GM23338 (cell line): ENCODE results near the gene MAS1L.

Experiments
- EZH2 ChIP-seq: fragments of 200-600 bp; sonication (generic); IDR thresholded peaks from one replicate; pipeline ENCODE4 v1.8.0; 2017; ENCODE audit warnings: antibody characterized with exemption, mild to moderate bottlenecking, low read depth; ENCODE audit not compliant: unreplicated experiment
- REST ChIP-seq: IDR thresholded peaks from one replicate; pipeline ENCODE4 v1.6.1; 2018; ENCODE audit warnings: antibody characterized with exemption; ENCODE audit not compliant: unreplicated experiment
- ZNF114 ChIP-seq: fragments of 250-450 bp; sonication (Bioruptor Pico); IDR thresholded peaks from 2 replicates; pipeline ENCODE4 v1.5.0; 2020; ENCODE audit warnings: mild to moderate bottlenecking, moderate library complexity
- TF ChIP-seq, protein P1 (sequence below), 2 experiments: fragments of 200-600 bp in 1 of 2; sonication (generic) in 1 of 2; conservative IDR thresholded peaks; 2 replicates each; pipeline versions ENCODE4 v1.5.1 to v1.6.1; 2016 to 2017; ENCODE audit warnings: antibody characterized with exemption in 2 of 2, low read depth in 2 of 2, mild to moderate bottlenecking in 2 of 2, moderate library complexity in 1 of 2

DNA sequence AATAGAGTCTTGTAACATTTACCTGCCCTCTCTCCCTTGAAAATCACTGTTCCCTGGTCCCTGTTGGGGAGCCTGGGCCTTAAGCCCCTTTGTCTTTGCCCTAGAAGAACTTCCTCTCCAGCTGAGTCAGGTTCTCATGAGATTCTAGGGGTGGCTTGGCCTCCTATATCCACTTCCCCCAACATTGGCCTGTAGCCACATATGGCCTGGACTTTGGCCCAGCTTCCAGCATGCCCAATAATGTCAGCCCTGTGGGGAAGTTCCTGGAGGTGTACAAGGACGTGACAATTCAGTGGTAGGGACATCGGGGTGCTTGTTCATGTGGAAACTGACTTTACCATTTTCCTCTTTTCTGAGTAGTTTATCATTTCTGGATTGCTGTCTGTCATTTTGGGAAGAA, 17.2 kb upstream of the MAS1L start:
- TF ChIP-seq, protein P1, sequence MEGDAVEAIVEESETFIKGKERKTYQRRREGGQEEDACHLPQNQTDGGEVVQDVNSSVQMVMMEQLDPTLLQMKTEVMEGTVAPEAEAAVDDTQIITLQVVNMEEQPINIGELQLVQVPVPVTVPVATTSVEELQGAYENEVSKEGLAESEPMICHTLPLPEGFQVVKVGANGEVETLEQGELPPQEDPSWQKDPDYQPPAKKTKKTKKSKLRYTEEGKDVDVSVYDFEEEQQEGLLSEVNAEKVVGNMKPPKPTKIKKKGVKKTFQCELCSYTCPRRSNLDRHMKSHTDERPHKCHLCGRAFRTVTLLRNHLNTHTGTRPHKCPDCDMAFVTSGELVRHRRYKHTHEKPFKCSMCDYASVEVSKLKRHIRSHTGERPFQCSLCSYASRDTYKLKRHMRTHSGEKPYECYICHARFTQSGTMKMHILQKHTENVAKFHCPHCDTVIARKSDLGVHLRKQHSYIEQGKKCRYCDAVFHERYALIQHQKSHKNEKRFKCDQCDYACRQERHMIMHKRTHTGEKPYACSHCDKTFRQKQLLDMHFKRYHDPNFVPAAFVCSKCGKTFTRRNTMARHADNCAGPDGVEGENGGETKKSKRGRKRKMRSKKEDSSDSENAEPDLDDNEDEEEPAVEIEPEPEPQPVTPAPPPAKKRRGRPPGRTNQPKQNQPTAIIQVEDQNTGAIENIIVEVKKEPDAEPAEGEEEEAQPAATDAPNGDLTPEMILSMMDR (conservative IDR thresholded peaks at IDR 0.05; ENCODE audit: low read depth in 2 of 2), result no peak
- TF ChIP-seq REST, result no peak
- no peak for TF ChIP-seq ZNF114 (CRISPR knock-in tag)
- TF ChIP-seq EZH2, result no peak
